ENCODE data around the gene HMCN1. TPM values are rescaled to one million over a fixed set of nuclear protein-coding genes. Genes with fewer than 3 reads are reported as not detected.

HMCN1 gene
- total RNA-seq, 2 donors from 2014 or later: 3.5 to 9.9 TPM

DNA sequence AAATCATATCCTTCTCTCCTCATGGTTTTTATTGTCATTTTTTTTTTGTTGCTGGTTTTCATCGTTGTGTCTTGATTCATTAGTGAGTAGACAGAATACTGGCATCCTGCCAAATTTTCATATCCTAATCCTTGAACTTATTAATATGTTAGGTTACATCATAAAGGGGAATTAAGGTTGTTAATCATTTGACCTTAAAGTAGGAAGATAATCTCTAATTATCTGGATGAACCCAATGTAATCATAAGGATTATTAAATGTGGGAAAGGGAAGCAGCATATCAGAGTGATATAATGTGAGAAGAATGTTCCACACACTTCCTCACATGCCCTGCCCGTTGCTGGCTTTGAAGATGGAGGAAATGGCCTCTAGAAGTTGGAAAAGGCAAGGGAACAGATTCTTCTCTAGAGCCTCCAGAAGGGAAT is 299.7 kb downstream of the HMCN1 start:
- H3K27me3 ChIP-seq (replicated peaks; ENCODE audit: insufficient read depth): no peaks in the 10 kb centered on the region
- no peaks in the 10 kb centered on the region for H3K36me3 ChIP-seq
- H3K27ac ChIP-seq: no peak overlapping the region
- no peak overlapping the region for H3K4me3 ChIP-seq
- H3K4me1 ChIP-seq (replicated peaks): no peaks in the 10 kb centered on the region
- H3K9me3 ChIP-seq: no peaks in the 10 kb centered on the region
- intact Hi-C loops (cut with DNase I): no loop called here
- DNase-seq (ENCODE audit: low spot score): no peak
- 32% methylated on average over 2 of the region's 2 CpGs for WGBS
- TF ChIP-seq POLR2A (IDR thresholded peaks at IDR 0.05) (no peak), POLR2AphosphoS5 (IDR thresholded peaks at IDR 0.05) (no peak)
- TF ChIP-seq, protein P1, sequence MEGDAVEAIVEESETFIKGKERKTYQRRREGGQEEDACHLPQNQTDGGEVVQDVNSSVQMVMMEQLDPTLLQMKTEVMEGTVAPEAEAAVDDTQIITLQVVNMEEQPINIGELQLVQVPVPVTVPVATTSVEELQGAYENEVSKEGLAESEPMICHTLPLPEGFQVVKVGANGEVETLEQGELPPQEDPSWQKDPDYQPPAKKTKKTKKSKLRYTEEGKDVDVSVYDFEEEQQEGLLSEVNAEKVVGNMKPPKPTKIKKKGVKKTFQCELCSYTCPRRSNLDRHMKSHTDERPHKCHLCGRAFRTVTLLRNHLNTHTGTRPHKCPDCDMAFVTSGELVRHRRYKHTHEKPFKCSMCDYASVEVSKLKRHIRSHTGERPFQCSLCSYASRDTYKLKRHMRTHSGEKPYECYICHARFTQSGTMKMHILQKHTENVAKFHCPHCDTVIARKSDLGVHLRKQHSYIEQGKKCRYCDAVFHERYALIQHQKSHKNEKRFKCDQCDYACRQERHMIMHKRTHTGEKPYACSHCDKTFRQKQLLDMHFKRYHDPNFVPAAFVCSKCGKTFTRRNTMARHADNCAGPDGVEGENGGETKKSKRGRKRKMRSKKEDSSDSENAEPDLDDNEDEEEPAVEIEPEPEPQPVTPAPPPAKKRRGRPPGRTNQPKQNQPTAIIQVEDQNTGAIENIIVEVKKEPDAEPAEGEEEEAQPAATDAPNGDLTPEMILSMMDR (IDR thresholded peaks at IDR 0.05): no peak

DNA sequence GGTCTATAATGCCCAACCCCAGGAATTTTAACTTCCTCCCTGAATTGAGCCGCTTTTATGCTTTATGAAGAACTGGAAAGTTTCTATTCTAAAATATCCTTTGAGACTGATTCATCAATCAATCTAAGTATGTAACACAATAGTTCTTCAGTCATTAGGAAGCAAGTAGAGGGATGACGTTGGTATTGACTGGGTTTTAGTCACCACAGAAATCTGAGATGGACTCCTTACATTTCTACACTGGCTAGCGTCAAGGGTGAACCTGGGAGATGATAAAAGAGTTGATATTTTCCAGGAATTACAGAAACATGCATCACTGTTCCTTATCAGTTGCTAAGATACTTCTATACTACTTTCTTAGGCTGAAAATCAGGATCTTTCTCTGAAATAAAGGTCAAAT is 308.0 kb downstream of the HMCN1 start:
- Histone ChIP-seq H3K4me1 (replicated peaks) (no peaks in the 10 kb centered on the region), H3K9me3 (no peaks in the 10 kb centered on the region), H3K27ac (no peak overlapping the region), H3K4me3 (no peak overlapping the region), H3K36me3 (no peaks in the 10 kb centered on the region), H3K27me3 (replicated peaks; ENCODE audit: insufficient read depth) (no peaks in the 10 kb centered on the region)
- DNase-seq (ENCODE audit: low spot score): no peak
- 96% methylated on average over 3 of the region's 3 CpGs for WGBS
- intact Hi-C loops (cut with DNase I): no loop called here
- no peak for TF ChIP-seq POLR2A (IDR thresholded peaks at IDR 0.05)
- no peak for TF ChIP-seq POLR2AphosphoS5 (IDR thresholded peaks at IDR 0.05)
- TF ChIP-seq, protein P1 (IDR thresholded peaks at IDR 0.05): no peak

DNA sequence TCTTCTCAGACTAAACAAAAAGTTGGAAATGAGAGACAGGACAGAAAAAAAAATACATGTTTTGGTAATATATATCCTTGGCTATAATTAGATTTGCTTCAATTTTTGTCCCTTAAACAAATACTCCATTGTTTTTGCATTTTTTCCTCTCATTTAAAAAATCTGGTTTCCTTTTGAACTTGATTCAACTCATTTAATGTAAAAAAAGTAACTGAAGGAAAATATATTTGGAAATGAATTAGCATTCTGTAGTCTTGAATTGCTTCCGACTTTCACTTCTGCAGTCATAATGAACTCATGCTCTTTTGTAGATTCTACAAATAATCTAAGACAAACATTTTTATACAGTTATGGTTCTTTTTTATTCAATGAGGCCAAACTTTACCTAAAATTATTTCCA is 309.1 kb downstream of the HMCN1 start:
- H3K4me1 ChIP-seq (replicated peaks): no peaks in the 10 kb centered on the region
- TF ChIP-seq POLR2A (IDR thresholded peaks at IDR 0.05): no peak
- TF ChIP-seq, protein P1 (IDR thresholded peaks at IDR 0.05): no peak
- no peak for TF ChIP-seq POLR2AphosphoS5 (IDR thresholded peaks at IDR 0.05)
- H3K4me3 ChIP-seq: no peak overlapping the region
- no peak for DNase-seq (ENCODE audit: low spot score)
- H3K36me3 ChIP-seq: no peaks in the 10 kb centered on the region
- no peaks in the 10 kb centered on the region for H3K9me3 ChIP-seq
- intact Hi-C loops (cut with DNase I): no loop called here
- WGBS: 63% methylated on average over 1 of the region's 1 CpG
- no peaks in the 10 kb centered on the region for H3K27me3 ChIP-seq (replicated peaks; ENCODE audit: insufficient read depth)
- no peak overlapping the region for H3K27ac ChIP-seq

DNA sequence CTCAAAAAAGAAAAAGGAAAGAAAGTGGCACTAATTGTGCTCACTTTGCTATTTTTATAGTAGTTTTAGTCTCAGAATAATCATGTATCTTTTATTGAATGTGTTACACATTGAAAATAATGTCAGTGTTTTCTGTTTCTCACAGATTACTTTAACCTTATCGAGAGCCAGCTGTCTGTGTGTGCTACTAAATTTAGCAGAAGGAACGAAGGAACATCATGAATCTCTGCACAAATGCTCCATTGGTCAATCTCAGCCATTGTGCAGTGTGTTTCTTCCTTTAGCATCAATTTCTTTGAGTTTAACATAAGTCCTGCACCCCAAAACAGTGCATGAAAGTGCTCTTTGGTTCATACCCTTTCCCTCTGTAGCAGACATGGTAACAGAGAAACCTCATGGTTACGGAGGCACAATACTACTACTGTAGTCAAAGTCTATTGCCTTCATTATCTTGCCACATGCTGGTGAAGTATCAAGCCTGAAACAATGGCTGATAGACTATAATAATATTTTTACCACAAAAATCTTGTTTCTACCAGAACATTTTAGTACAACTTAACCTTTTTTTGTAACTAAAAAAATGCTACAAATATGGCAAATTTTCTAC is 310.0 kb downstream of the HMCN1 start:
- TF ChIP-seq, protein P1 (IDR thresholded peaks at IDR 0.05): no peak
- no peak for TF ChIP-seq POLR2A (IDR thresholded peaks at IDR 0.05)
- TF ChIP-seq POLR2AphosphoS5 (IDR thresholded peaks at IDR 0.05): no peak

More for the DNA sequence above, 310.0 kb downstream of the HMCN1 start:
- intact Hi-C loops (cut with DNase I): no loop called here
- H3K4me1 ChIP-seq (replicated peaks): no peaks in the 10 kb centered on the region
- peak overlapping the region in 1 of 2 donors; percentile 2 for H3K27ac ChIP-seq
- no peak for DNase-seq (ENCODE audit: low spot score)
- H3K27me3 ChIP-seq (replicated peaks; ENCODE audit: insufficient read depth): no peaks in the 10 kb centered on the region
- WGBS: 46% methylated on average over 3 of the region's 3 CpGs
- H3K4me3 ChIP-seq: no peak overlapping the region
- H3K36me3 ChIP-seq: no peaks in the 10 kb centered on the region
- H3K9me3 ChIP-seq: no peaks in the 10 kb centered on the region
